Measurements from ENCODE around the gene SERPINA9. TPM values are rescaled to one million over a fixed set of nuclear protein-coding genes. Genes with fewer than 3 reads are reported as not detected.

SERPINA9 gene
- total RNA-seq, 1 experiment from 2014 or later = not detected

DNA sequence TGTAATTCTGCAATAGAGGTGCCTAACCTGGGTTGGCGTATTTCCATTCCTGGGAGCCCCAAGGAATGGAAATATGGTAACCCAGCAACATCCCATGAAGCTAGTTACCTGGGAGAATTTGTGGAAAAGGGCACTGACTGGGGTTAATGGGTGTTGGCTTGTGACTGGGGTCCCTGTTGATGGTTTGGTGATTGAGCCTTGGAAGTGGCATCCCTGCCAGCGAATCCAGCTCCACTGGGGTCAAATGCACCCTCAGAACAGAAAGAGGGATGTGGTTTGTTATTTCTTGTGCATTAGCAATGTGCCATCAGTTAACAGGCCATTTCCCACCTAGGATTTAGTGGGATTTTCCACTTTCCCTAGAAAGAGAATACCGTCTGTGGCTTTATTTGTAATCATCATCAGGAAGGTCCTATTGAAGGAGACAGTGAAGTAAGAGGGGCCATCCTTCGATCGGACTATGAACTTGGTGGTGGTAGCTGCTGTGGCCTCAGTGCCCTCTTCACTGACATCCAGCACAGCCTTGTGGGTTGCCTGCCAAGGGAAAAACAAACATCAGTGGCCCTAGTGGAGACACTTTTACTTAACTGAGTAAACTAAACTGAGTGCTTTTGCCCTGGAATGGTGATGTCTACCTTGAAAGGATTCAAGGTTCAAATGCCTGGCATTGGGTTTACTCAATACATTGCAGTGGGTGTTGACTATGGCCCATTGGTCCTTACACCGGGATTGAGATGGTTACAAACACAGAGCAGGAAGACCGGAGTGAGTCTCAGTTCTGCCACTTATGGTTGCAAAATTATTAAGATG lies 13.0 kb downstream of the SERPINA9 start:
- ChIA-PET POLR2A (no interaction called here), CTCF (no interaction called here), RAD21 (ENCODE audit: low non-redundant PET in 1 of 2, low total read pairs in 2 of 2, uncharacterized antibody in 2 of 2, unreplicated experiment in 2 of 2) (no interaction called here)
- no peak for ATAC-seq
- H3K36me3 ChIP-seq (ENCODE audit: control insufficient read depth in 1 of 2, insufficient read depth in 2 of 2, low read length in 2 of 2) = no peaks in the 10 kb centered on the region
- H3K79me2 ChIP-seq (ENCODE audit: insufficient read depth, low read length) = no peaks in the 10 kb centered on the region
- H3K4me2 ChIP-seq (ENCODE audit: low read length) = no peak overlapping the region
- H3K4me3 ChIP-seq (replicated peaks in 1 of 2; ENCODE audit: low read depth in 1 of 2, low read length in 2 of 2) = no peak overlapping the region
- H4K20me1 ChIP-seq (ENCODE audit: insufficient read depth) = no peaks in the 10 kb centered on the region
- no peak overlapping the region for H3K9ac ChIP-seq (ENCODE audit: low read length)
- no peak for TF ChIP-seq ZFX (IDR thresholded peaks at IDR 0.05)
- TF ChIP-seq SP1 (IDR thresholded peaks at IDR 0.05; ENCODE audit: low read depth) = no peak
- no peak for TF ChIP-seq TCF7L2 (IDR thresholded peaks at IDR 0.05; ENCODE audit: borderline replicate concordance, extremely low read depth, insufficient read depth, insufficient read length)
- TF ChIP-seq, protein P1, sequence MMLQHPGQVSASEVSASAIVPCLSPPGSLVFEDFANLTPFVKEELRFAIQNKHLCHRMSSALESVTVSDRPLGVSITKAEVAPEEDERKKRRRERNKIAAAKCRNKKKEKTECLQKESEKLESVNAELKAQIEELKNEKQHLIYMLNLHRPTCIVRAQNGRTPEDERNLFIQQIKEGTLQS (IDR thresholded peaks at IDR 0.05) = no peak
- no peak for TF ChIP-seq YY1 (IDR thresholded peaks at IDR 0.05; ENCODE audit: extremely low read depth, insufficient replicate concordance, low read depth, low read length)
- TF ChIP-seq POLR2AphosphoS5 (IDR thresholded peaks at IDR 0.05; ENCODE audit: low read depth, low read length) = no peak
- TF ChIP-seq ELF1 (IDR thresholded peaks at IDR 0.05; ENCODE audit: borderline replicate concordance, low read depth) = no peak
- TF ChIP-seq ZNF274 (IDR thresholded peaks at IDR 0.05; ENCODE audit: low read depth, low read length) = no peak
- no peak for TF ChIP-seq FOSL1 (IDR thresholded peaks at IDR 0.05; ENCODE audit: low read depth)
- no peak for TF ChIP-seq POLR2A (IDR thresholded peaks at IDR 0.05; ENCODE audit: borderline replicate concordance, extremely low read depth, insufficient read depth, insufficient read length)
- TF ChIP-seq, protein P2, sequence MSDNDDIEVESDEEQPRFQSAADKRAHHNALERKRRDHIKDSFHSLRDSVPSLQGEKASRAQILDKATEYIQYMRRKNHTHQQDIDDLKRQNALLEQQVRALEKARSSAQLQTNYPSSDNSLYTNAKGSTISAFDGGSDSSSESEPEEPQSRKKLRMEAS (IDR thresholded peaks at IDR 0.05) = no peak
- no peak for TF ChIP-seq SRF (IDR thresholded peaks at IDR 0.05; ENCODE audit: low read depth)
- no peak for TF ChIP-seq RAD21 (IDR thresholded peaks at IDR 0.05; ENCODE audit: low read depth)
- no peak for TF ChIP-seq EZH2 (IDR thresholded peaks at IDR 0.05)
- no peak for TF ChIP-seq SIN3A (IDR thresholded peaks at IDR 0.05; ENCODE audit: low read depth)
- no peak for TF ChIP-seq EZH2phosphoT487 (IDR thresholded peaks at IDR 0.05; ENCODE audit: borderline replicate concordance)
- TF ChIP-seq, protein P3, sequence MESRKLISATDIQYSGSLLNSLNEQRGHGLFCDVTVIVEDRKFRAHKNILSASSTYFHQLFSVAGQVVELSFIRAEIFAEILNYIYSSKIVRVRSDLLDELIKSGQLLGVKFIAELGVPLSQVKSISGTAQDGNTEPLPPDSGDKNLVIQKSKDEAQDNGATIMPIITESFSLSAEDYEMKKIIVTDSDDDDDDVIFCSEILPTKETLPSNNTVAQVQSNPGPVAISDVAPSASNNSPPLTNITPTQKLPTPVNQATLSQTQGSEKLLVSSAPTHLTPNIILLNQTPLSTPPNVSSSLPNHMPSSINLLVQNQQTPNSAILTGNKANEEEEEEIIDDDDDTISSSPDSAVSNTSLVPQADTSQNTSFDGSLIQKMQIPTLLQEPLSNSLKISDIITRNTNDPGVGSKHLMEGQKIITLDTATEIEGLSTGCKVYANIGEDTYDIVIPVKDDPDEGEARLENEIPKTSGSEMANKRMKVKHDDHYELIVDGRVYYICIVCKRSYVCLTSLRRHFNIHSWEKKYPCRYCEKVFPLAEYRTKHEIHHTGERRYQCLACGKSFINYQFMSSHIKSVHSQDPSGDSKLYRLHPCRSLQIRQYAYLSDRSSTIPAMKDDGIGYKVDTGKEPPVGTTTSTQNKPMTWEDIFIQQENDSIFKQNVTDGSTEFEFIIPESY (IDR thresholded peaks at IDR 0.05; ENCODE audit: extremely low read depth, insufficient replicate concordance, low read length) = no peak
- no peak for TF ChIP-seq JUND (IDR thresholded peaks at IDR 0.05)
- no peaks in the 10 kb centered on the region for H3K9me3 ChIP-seq (ENCODE audit: control insufficient read depth in 1 of 2, insufficient read depth in 1 of 2, low read depth in 1 of 2, low read length in 2 of 2)
- intact Hi-C loops (cut with micrococcal nuclease) = no loop called here
- no TSS peak for BruUV-seq (replicated peaks)
- no peaks in the 10 kb centered on the region for H3K9me2 ChIP-seq (ENCODE audit: insufficient read depth)
- H2AFZ ChIP-seq (ENCODE audit: low read depth, low read length, poor library complexity, severe bottlenecking) = no peak overlapping the region
- no peaks in the 10 kb centered on the region for H3K4me1 ChIP-seq (ENCODE audit: control insufficient read depth in 1 of 2, insufficient read depth in 2 of 2, low read length in 2 of 2)
- DNase-seq (ENCODE audit: low read depth, low spot score) = no peak
- H3K27ac ChIP-seq (ENCODE audit: low read depth, low read length) = no peak overlapping the region
- H3K27me3 ChIP-seq (ENCODE audit: insufficient read depth, low read length) = peaks cover 23% of the 10 kb centered on the region
